ENCODE data around the gene CREM. TPM values are rescaled to one million over a fixed set of nuclear protein-coding genes. Genes with fewer than 3 reads are reported as not detected.

Gene CREM
- total and polyA plus RNA-seq, 7 donors, result 25.9 to 76.0 (median 37.5) TPM

- Histone ChIP-seq H3K27me3 (no peaks in the 10 kb centered on the region), H3K4me3 (no peak overlapping the region), H3K9me3 (no peaks in the 10 kb centered on the region), H3K27ac (no peak overlapping the region), H3K4me1 (peaks cover 0 to 28% (median 13%) of the 10 kb centered on the region in 4 donors), H3K36me3 (no peaks in the 10 kb centered on the region)
- no peak for DNase-seq
- intact Hi-C loops (cut with DNase I), result no loop called here
- TF ChIP-seq POLR2A (IDR thresholded peaks at IDR 0.05), result no peak
- no peak for TF ChIP-seq EP300 (IDR thresholded peaks at IDR 0.05)
- TF ChIP-seq, protein P1, sequence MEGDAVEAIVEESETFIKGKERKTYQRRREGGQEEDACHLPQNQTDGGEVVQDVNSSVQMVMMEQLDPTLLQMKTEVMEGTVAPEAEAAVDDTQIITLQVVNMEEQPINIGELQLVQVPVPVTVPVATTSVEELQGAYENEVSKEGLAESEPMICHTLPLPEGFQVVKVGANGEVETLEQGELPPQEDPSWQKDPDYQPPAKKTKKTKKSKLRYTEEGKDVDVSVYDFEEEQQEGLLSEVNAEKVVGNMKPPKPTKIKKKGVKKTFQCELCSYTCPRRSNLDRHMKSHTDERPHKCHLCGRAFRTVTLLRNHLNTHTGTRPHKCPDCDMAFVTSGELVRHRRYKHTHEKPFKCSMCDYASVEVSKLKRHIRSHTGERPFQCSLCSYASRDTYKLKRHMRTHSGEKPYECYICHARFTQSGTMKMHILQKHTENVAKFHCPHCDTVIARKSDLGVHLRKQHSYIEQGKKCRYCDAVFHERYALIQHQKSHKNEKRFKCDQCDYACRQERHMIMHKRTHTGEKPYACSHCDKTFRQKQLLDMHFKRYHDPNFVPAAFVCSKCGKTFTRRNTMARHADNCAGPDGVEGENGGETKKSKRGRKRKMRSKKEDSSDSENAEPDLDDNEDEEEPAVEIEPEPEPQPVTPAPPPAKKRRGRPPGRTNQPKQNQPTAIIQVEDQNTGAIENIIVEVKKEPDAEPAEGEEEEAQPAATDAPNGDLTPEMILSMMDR (IDR thresholded peaks at IDR 0.05), result no peak
- TF ChIP-seq POLR2AphosphoS5 (IDR thresholded peaks at IDR 0.05), result no peak
- 21 to 49% methylated on average over 4 of the region's 4 CpGs for WGBS, 2 donors
These were observed 4.0 kb downstream of the CREM start for GRCh38 chr10:35130663-35131062.

- Histone ChIP-seq H3K36me3 (no peaks in the 10 kb centered on the region), H3K27me3 (no peaks in the 10 kb centered on the region), H3K9me3 (no peaks in the 10 kb centered on the region), H3K4me3 (no peak overlapping the region), H3K4me1 (peaks cover 0 to 28% (median 9%) of the 10 kb centered on the region in 4 donors), H3K27ac (no peak overlapping the region)
- TF ChIP-seq EP300 (IDR thresholded peaks at IDR 0.05) (no peak), POLR2A (IDR thresholded peaks at IDR 0.05) (no peak), POLR2AphosphoS5 (IDR thresholded peaks at IDR 0.05) (no peak)
- TF ChIP-seq, protein P1 (IDR thresholded peaks at IDR 0.05), result no peak
- DNase-seq, result no peak
- intact Hi-C loops (cut with DNase I), result no loop called here
- WGBS, 2 donors, result 75 to 84% methylated on average over 2 of the region's 2 CpGs
These were observed 6.1 kb downstream of the CREM start for GRCh38 chr10:35132727-35133126.

DNA sequence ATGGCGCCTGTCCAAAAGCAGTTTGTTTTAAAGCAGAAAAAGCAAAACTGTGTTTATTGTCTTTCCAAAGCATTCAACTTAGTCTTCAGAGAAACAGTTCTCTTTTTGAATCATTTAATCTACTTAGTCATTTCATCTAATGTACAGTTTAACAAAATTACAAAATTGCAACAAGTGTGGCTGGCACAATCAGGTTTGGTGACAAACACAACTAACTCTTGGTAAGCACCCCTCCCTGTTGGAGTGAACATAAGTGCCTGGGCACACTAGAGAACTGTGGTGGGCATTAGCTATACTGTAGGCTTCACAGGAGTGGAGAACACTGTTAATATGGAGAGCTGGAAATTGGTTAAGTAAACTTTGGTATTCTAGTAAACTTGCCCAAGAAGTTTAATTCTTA lies 6.9 kb downstream of the CREM start:
- intact Hi-C loops (cut with DNase I), result no loop called here
- no peaks in the 10 kb centered on the region for H3K27me3 ChIP-seq
- TF ChIP-seq, protein P1 (IDR thresholded peaks at IDR 0.05), result no peak
- no peak for TF ChIP-seq POLR2AphosphoS5 (IDR thresholded peaks at IDR 0.05)
- no peak for TF ChIP-seq POLR2A (IDR thresholded peaks at IDR 0.05)
- TF ChIP-seq EP300 (IDR thresholded peaks at IDR 0.05), result no peak
- no peak for DNase-seq
- no peaks in the 10 kb centered on the region for H3K9me3 ChIP-seq
- H3K36me3 ChIP-seq, result no peaks in the 10 kb centered on the region
- H3K4me1 ChIP-seq, result peaks cover 0 to 22% (median 3%) of the 10 kb centered on the region in 4 donors
- WGBS, 2 donors, result 43 to 94% methylated on average over 1 of the region's 1 CpG
- no peak overlapping the region for H3K27ac ChIP-seq
- no peak overlapping the region for H3K4me3 ChIP-seq

GRCh38 chr10:35135861-35136260 lies 9.2 kb downstream of the CREM start:
- no peak overlapping the region for H3K27ac ChIP-seq
- no peak for DNase-seq
- peaks cover 0 to 6% (median 0%) of the 10 kb centered on the region in 4 donors for H3K4me1 ChIP-seq
- no peaks in the 10 kb centered on the region for H3K27me3 ChIP-seq
- H3K9me3 ChIP-seq, result no peaks in the 10 kb centered on the region
- TF ChIP-seq EP300 (IDR thresholded peaks at IDR 0.05) (no peak), POLR2AphosphoS5 (IDR thresholded peaks at IDR 0.05) (no peak), POLR2A (IDR thresholded peaks at IDR 0.05) (no peak)
- TF ChIP-seq, protein P1 (IDR thresholded peaks at IDR 0.05), result no peak
- no peak overlapping the region for H3K4me3 ChIP-seq
- 77 to 87% methylated on average over 5 of the region's 5 CpGs for WGBS, 2 donors
- H3K36me3 ChIP-seq, result no peaks in the 10 kb centered on the region
- intact Hi-C loops (cut with DNase I), result no loop called here

GRCh38 chr10:35136263-35136815 lies 9.7 kb downstream of the CREM start:
- no peaks in the 10 kb centered on the region for H3K27me3 ChIP-seq
- peak in 1 of 4 donors; percentile 31 for TF ChIP-seq POLR2AphosphoS5 (IDR thresholded peaks at IDR 0.05)
- TF ChIP-seq POLR2A (IDR thresholded peaks at IDR 0.05), result no peak
- no peak for TF ChIP-seq EP300 (IDR thresholded peaks at IDR 0.05)
- TF ChIP-seq, protein P1 (IDR thresholded peaks at IDR 0.05), result no peak
- H3K4me1 ChIP-seq, result peaks cover 0 to 2% (median 0%) of the 10 kb centered on the region in 4 donors
- no peak for DNase-seq
- WGBS, 2 donors, result 81 to 86% methylated on average over 4 of the region's 4 CpGs
- H3K36me3 ChIP-seq, result no peaks in the 10 kb centered on the region
- no peak overlapping the region for H3K27ac ChIP-seq
- no peaks in the 10 kb centered on the region for H3K9me3 ChIP-seq
- intact Hi-C loops (cut with DNase I), result no loop called here
- H3K4me3 ChIP-seq, result no peak overlapping the region

Measured in sigmoid colon (tissue), 7 donors.